SK-MEL-5 (cell line): ENCODE measurements around the gene VGF. TPM values are rescaled to one million over a fixed set of nuclear protein-coding genes. Genes with fewer than 3 reads are reported as not detected.
"Not testable (repeated sequence)": the region's sequence is repeated elsewhere in the genome, so short reads cannot be mapped to it uniquely, and the experiment has no call there.

ENCODE experiments used
- DNase-seq: peaks from one replicate; pipeline ENCODE4 v3.0.0-alpha.2; 2016; ENCODE audit warnings: low read depth, low spot score
- in situ Hi-C: cut with HindIII; loops from 2 replicates; pipeline ENCODE4 v1.10.0; 2016; ENCODE audit warnings: low sequenced_read_pairs, high pct_unique_total_duplicates, low pct_unique_long_range_greater_than_20kb
- polyA plus RNA-seq, 2 experiments: library from polyadenylated mRNA; depleted of rRNA; stranded (reverse); fragments of >200 nt; gene quantifications; 2 replicates each; pipeline ENCODE4 v1.2.3, GENCODE V29; 2015
- total RNA-seq: library from RNA; depleted of rRNA; stranded (reverse); fragments of >200 nt; shearing (Covaris generic); gene quantifications from 2 replicates; pipeline ENCODE4 v1.2.3, GENCODE V29; 2014; rRNA removed

The VGF gene
- 848 and 983 TPM in 2 replicates for total RNA-seq
- polyA plus RNA-seq (2015; cell fraction: cytosol; rRNA removed): 5,294 and 5,718 TPM in 2 replicates
- 511 and 943 TPM in 2 replicates for polyA plus RNA-seq (2015; cell fraction: nucleus; rRNA removed)

GRCh38 chr7:101165075-101165957, at the start of gene VGF:
Gene VGF (minus strand): TSS chr7:101165569. CDS start chr7:101164843, 726 bp downstream.
- peak; percentile 97 for DNase-seq
- in situ Hi-C loops: no loop called here

GRCh38 chr7:101212014-101212413, 46.6 kb upstream of the VGF start:
- in situ Hi-C loops: no loop called here
- DNase-seq: no peak

DNA sequence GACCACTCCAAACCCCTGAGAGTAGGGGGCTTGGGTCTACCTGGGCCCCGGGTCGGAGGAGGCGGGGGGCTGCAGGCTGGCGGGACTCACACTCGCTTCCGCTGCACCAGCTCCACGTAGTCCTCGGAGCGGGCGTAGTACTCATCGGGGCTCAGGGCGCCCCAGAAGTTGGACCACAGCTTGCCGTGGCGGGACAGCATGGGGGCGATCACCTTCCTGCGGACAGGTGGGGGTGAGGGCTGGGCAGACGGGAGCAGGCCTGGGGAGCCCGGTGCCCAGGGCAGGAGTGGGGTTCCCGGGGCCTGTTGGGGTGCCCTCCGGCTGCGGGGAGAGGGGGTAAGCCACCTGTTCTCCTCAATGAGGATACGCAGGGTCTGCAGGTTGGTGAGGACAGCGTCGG, 46.1 kb upstream of the VGF start:
- in situ Hi-C loops: no loop called here
- DNase-seq: no peak

DNA sequence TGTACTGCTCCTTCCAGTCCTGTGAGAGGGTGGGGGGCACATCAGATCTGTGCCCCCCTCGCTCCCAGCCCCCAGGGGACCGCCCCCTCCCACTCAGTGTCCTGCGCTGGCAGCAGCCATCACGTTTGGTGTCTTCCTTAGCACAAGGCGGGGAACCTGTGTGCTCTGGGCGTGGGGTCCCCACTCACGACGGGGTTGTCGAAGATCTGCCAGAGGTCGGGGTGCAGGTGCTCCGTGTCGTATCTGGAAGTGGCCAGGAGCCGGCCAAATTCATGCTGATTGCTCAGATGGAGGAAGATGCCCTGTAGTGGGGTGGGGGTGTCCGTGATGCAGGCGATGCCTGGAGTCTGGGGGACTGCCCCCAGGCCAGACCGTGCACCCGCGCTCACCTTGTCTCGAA, 44.8 kb upstream of the VGF start:
- in situ Hi-C loops: no loop called here
- no peak for DNase-seq

GRCh38 chr7:101208794-101209193, 43.4 kb upstream of the VGF start:
- in situ Hi-C loops: no loop called here
- DNase-seq: no peak

GRCh38 chr7:101207459-101207858, 42.1 kb upstream of the VGF start:
- no peak for DNase-seq
- in situ Hi-C loops: no loop called here

GRCh38 chr7:101206665-101207042, 41.3 kb upstream of the VGF start:
- in situ Hi-C loops: no loop called here
- DNase-seq: no peak

DNA sequence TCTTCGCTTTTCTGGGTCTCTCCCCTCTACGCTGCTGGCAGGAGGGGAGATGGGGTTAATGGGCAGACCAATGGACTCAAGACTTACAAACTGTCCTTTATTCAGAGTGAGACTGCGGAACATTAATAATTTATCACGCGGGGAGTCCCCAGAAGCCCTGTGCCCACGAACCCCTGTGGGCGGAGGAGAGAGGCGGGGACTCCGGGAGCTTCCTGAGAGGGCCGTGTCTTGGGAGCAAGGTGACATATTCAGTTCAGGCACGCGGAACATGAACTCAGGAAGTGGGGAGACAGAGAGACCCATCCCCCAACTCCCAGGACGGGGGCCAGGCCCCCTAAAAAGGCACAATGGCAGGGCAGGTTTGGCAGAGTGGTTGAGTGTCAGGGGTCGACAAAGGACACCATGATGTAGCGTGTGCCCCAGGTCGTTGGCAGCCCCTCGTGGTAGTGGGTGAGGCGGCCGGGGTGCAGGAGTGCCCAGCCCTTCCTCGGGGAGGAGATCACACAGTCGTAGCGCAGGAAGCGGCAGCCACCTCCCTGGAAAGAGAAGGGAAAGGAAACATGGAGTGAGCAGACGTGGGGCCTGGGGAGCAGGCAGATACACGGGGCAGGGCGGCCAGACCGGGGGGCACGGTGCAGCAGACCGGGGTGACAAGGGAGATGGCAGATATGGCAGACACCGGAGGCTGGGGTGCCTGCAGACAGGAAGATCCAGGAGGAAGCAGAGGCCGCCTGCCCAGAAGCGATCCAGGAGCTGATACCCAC, 40.7 kb upstream of the VGF start:
- in situ Hi-C loops: no loop called here
- DNase-seq: no peak

DNA sequence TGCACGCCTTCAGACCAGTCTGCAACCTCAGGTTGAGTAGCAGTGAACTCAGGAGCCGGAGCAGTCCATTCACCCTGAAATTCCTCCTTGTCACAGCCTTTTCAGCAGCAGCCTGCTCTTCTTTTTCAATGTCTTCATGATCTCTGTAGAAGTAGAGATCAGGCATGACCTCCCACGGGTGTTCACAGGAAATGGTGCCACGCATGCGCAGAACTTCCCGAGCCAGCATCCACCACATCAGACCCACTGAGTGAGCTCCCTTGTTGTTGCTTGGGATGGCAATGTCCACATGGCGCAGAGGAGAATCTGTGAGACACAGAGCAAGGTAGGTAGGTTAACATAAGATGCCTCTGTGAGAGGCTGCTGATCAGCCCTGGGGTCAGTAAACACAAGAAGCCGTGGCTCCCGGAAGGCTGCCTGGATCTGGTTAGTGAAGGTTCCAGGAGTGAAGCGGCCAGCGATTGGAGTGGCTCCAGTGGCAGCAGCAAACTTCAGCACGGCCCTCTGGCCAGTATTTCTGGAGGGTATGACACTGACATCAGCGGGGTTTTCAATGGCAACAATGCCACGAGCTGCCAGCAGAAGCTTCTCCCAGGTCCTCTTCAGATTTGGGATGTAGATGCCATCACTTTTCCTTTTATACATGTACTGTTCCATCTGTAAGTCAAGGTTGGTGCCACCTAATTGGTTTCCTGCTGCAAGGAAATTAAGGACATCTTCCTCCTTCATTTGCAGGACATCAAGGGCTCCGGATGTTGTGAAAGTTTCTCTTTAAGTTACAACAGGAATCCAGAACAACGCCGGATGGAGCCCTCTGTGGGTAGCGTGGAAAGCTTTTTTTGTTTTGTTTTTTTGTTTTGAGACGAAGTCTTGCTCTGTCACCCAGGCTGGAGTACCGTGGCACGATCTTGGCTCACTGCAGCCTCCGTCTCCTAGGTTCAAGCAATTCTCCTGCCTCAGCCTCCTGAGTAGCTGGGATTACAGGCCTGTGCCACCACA, 38.7 kb upstream of the VGF start:
- in situ Hi-C loops: not testable (repeated sequence)
- DNase-seq: peak; percentile 44

DNA sequence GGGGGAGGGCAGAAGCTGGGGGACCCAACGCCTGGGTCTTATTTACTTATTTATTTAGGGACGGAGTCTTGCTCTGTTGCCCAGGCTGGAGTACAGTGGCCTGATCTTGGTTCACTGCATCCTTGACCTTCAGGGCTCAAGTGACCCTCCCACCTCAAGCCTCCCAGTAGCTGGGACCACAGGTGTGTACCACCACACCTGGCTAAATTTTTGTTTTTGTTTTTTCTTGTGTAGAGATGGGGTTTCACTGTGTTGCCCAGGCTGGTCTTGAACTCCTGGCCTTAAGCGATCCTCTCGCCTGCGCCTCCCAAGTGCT, 37.2 kb upstream of the VGF start:
- in situ Hi-C loops: no loop called here
- no peak for DNase-seq

- in situ Hi-C loops: no loop called here
- no peak for DNase-seq
Observed at GRCh38 chr7:101201695-101202602, 36.6 kb upstream of the VGF start.

GRCh38 chr7:101200862-101201599, 35.7 kb upstream of the VGF start, which contains the start of gene MOGAT3:
Gene MOGAT3 (minus strand): TSS chr7:101201036. CDS start chr7:101200854, 182 bp downstream.
- in situ Hi-C loops: no loop called here

DNA sequence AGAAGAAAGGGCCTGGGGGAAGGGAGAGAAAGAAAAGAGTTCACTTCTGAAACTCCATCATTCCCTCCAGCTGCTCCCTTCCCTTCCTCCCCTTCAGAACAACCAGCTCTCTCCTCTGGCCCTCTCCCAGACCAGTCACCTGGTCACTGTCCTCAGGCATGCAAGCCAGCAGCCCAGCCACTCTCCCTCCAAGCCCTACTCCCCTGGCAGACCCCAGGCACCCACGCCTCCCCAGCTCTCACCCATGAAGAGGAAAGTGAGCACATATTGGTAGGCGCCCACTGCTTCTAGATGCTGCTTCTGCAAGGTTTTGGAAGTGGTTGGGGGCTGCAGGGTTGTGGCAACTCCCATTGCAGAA, 35.1 kb upstream of the VGF start:
- no peak for DNase-seq
- in situ Hi-C loops: no loop called here

More at GRCh38 chr7:101200862-101201599, 35.7 kb upstream of the VGF start, which contains the start of gene MOGAT3:
- no peak for DNase-seq

DNA sequence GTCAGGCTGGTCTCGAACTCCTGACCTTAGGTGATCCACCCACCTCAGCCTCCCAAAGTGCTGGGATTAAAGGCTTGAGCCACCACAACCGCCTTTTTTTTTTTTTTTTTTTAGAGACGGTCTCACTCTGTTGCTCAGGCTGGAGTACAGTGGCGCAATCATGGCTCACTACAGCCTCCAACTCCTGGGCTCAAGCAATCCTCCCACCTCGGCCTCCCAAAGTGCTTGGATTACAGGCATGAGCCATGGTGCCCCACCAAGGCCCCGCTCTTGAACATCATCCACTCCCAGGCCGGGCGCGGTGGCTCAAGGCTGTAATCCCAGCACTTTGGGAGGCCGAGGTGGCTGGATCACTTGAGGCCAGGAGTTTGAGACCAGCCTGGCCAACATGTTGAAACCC, 34.2 kb upstream of the VGF start:
- DNase-seq, in situ Hi-C loops: not testable (repeated sequence)

DNA sequence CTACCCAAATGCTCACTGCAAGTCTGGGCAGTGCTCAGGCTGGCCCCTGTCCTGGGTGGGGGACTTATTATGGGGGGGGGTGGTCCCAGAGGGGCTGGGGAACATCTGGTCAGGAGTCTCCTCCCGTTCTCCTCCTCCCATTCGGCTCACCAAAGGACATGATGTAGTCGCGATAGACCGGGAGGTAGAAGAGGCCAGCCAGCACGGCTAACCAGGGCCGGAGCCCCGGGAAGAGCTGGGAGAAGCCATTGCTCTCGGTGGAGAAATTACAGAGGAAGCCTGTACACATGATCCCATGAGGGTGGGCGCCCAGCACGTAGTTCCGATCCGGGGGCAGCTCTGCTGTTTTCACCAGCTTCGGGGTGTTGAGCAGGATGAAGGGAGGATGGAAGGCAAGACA, 33.1 kb upstream of the VGF start:
- no peak for DNase-seq
- in situ Hi-C loops: no loop called here

DNA sequence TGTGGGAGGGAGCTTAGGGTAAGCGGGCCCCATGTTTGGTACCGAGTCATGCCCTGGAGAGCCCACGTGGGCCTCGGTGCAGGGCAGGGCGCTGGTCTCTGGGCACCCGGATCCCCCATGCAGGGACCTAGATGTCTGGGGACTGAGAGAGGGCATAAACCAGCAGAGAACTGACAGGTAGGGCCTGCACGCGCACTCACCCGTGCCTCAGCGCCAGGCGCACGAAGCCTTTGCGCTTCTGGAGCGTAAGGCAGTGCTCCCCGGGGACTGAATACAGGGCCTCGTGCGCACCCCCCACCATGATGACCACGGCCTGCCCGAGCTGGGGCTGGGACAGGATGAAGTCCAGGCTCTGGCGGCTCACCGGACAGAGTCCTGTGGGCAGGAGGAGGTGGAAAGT, 32.6 kb upstream of the VGF start:
- in situ Hi-C loops: no loop called here
- DNase-seq: no peak
